Endodermal cell (in vitro differentiated cells): ENCODE data around the gene KTI12. TPM values are rescaled to one million over a fixed set of nuclear protein-coding genes. Genes with fewer than 3 reads are reported as not detected.

Experiments
- DNase-seq: peaks from one replicate; pipeline ENCODE4 v3.0.0-alpha.2; 2017
- H3K27ac ChIP-seq: 2 replicates; pipeline ENCODE4 v1.5.1; 2013; ENCODE audit warnings: mild to moderate bottlenecking, low read depth, low read length, moderate library complexity
- H3K27me3 ChIP-seq: 2 replicates; pipeline ENCODE4 v1.6.1; 2013; ENCODE audit warnings: mild to moderate bottlenecking, low read length, moderate library complexity; ENCODE audit not compliant: insufficient read depth, control insufficient read depth, poor library complexity, severe bottlenecking
- H3K36me3 ChIP-seq: 2 replicates; pipeline ENCODE4 v1.7.0; 2013; ENCODE audit warnings: mild to moderate bottlenecking, low read length, moderate library complexity; ENCODE audit not compliant: control insufficient read depth, insufficient read depth
- H3K4me1 ChIP-seq: one replicate; pipeline ENCODE4 v1.7.0; 2013; ENCODE audit warnings: low read length; ENCODE audit not compliant: control insufficient read depth, insufficient read depth
- H3K4me3 ChIP-seq: 2 replicates; pipeline ENCODE4 v1.5.1; 2013; ENCODE audit warnings: mild to moderate bottlenecking, low read length, moderate library complexity
- H3K9ac ChIP-seq: 2 replicates; pipeline ENCODE4 v1.6.1; 2013; ENCODE audit warnings: mild to moderate bottlenecking, low read length, moderate library complexity; ENCODE audit not compliant: poor library complexity, severe bottlenecking; ENCODE audit errors: extremely low read depth
- H3K9me3 ChIP-seq: 2 replicates; pipeline ENCODE4 v1.6.1; 2013; ENCODE audit warnings: mild to moderate bottlenecking, low read length, moderate library complexity; ENCODE audit not compliant: control insufficient read depth
- H3K27ac Mint-ChIP-seq: 2 replicates; pipeline ENCODE4 v1.8.0; 2020; ENCODE audit warnings: mixed read lengths
- H3K27me3 Mint-ChIP-seq: 2 replicates; pipeline ENCODE4 v1.8.0; 2021; ENCODE audit warnings: mild to moderate bottlenecking, mixed read lengths; ENCODE audit not compliant: insufficient read depth
- H3K36me3 Mint-ChIP-seq: 2 replicates; pipeline ENCODE4 v1.8.0; 2020; ENCODE audit warnings: low read depth, mixed read lengths
- H3K4me1 Mint-ChIP-seq: 2 replicates; pipeline ENCODE4 v1.8.0; 2020; ENCODE audit warnings: mixed read lengths
- H3K4me3 Mint-ChIP-seq: 2 replicates; pipeline ENCODE4 v1.8.0; 2020; ENCODE audit warnings: mild to moderate bottlenecking, moderate library complexity, mixed read lengths
- H3K9me3 Mint-ChIP-seq: 2 replicates; pipeline ENCODE4 v1.8.0; 2020; ENCODE audit warnings: mild to moderate bottlenecking, mixed read lengths
- WGBS, 2 experiments: methylation state at CpG; one replicate each; pipeline versions ENCODE4 v1.1.5 to v1.1.7; 2013; ENCODE audit warnings: missing lambda C conversion rate in 2 of 2, mixed read lengths in 1 of 2; ENCODE audit not compliant: insufficient coverage in 1 of 2, insufficient read length in 1 of 2; 5-methylcytosine and 5-hydroxymethylcytosine counted together
- total RNA-seq, 2 donors: library from RNA; stranded (reverse); fragmentation: NEBNext Ultra II Directional in 1 of 2; extraction: Animal tissue kit (Norgen Biotek cat#: 25700) in 1 of 2; gene quantifications; 2 replicates in 1 of 2; 3 replicates in 1 of 2; pipeline ENCODE4 v1.2.1, GENCODE V29; 2021
- TF ChIP-seq, protein P1 (sequence below): fragments of 200-600 bp; sonication (generic); conservative IDR thresholded peaks from 2 replicates; pipeline ENCODE4 v1.5.0; 2021; ENCODE audit warnings: antibody characterized with exemption, mild to moderate bottlenecking

The KTI12 gene
- total RNA-seq, 2 donors from 2014 or later, result 7.3 to 9.2 TPM

GRCh38 chr1:51997974-51998382 is 35.6 kb downstream of the KTI12 start:
- no peaks in the 10 kb centered on the region for H3K36me3 ChIP-seq
- peaks cover 11% of the 10 kb centered on the region for H3K4me1 ChIP-seq
- TF ChIP-seq, protein P1, sequence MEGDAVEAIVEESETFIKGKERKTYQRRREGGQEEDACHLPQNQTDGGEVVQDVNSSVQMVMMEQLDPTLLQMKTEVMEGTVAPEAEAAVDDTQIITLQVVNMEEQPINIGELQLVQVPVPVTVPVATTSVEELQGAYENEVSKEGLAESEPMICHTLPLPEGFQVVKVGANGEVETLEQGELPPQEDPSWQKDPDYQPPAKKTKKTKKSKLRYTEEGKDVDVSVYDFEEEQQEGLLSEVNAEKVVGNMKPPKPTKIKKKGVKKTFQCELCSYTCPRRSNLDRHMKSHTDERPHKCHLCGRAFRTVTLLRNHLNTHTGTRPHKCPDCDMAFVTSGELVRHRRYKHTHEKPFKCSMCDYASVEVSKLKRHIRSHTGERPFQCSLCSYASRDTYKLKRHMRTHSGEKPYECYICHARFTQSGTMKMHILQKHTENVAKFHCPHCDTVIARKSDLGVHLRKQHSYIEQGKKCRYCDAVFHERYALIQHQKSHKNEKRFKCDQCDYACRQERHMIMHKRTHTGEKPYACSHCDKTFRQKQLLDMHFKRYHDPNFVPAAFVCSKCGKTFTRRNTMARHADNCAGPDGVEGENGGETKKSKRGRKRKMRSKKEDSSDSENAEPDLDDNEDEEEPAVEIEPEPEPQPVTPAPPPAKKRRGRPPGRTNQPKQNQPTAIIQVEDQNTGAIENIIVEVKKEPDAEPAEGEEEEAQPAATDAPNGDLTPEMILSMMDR, result no peak
- Mint-ChIP-seq H3K27ac (no peak overlapping the region), H3K4me3 (no peak overlapping the region), H3K4me1 (peaks cover 19% of the 10 kb centered on the region), H3K27me3 (peaks cover 3% of the 10 kb centered on the region), H3K36me3 (no peaks in the 10 kb centered on the region), H3K9me3 (no peaks in the 10 kb centered on the region)
- no peaks in the 10 kb centered on the region for H3K27me3 ChIP-seq
- no peaks in the 10 kb centered on the region for H3K9me3 ChIP-seq
- no peak overlapping the region for H3K4me3 ChIP-seq
- no peak overlapping the region for H3K27ac ChIP-seq
- peak; percentile 67 for DNase-seq
- 46 to 52% methylated on average over 4 to 5 of the region's 5 CpGs for WGBS, 2 experiments
- H3K9ac ChIP-seq, result no peak overlapping the region

DNA sequence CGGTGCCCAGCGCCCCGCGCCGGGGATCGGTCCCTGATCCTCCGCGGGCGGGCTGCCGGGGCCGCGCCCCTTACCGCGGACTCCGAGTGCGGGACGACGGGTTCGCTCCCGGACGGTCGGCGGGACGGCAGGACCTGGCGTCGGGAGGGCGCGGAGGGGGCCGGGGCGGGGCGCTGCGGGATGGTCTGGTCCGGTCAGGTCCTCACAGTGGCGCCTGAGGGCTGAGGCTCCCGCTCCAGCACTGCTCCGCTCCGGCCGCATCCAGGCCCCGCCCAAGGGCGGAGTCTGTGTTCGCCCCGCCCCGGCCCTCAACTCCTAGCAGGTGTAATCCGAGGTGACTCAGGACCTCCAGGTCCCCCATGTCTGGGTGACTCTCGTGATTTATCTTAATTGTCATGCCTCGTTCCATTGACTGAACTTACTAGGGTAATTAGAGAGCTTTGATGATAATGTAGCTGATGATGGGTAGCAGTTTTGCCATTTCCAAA is 43.1 kb downstream of the KTI12 start, which contains the start of gene RAB3B:
Gene RAB3B (minus strand): TSS at position 223 of the 488 bp plus-strand sequence. CDS start 13,583 bp downstream, outside the sequence.
- H3K27ac ChIP-seq, result no peak within 1 kb of the TSS
- Mint-ChIP-seq H3K27ac (no peak within 1 kb of the TSS), H3K27me3 (peaks cover 23% of the 10 kb centered on the region), H3K4me1 (peaks cover 20% of the 10 kb centered on the region), H3K4me3 (peak within 1 kb of the TSS; percentile 78), H3K36me3 (peaks cover 14% of the 10 kb centered on the region), H3K9me3 (no peaks in the 10 kb centered on the region)
- DNase-seq, result peak; percentile 98
- TF ChIP-seq, protein P1, result no peak
- WGBS, 2 experiments, result 0 to 3% methylated on average over 4 to 46 of the region's 46 CpGs
- peaks cover 10% of the 10 kb centered on the region for H3K27me3 ChIP-seq
- H3K4me1 ChIP-seq, result peaks cover 3% of the 10 kb centered on the region
- peaks cover 9% of the 10 kb centered on the region for H3K36me3 ChIP-seq
- peak within 1 kb of the TSS; percentile 86 for H3K4me3 ChIP-seq
- no peaks in the 10 kb centered on the region for H3K9me3 ChIP-seq
- peak within 1 kb of the TSS; percentile 34 for H3K9ac ChIP-seq

GRCh38 chr1:51989582-51990477 is 43.8 kb downstream of the KTI12 start:
- Mint-ChIP-seq H3K4me1 (peaks cover 20% of the 10 kb centered on the region), H3K4me3 (peak overlapping the region; percentile 78), H3K36me3 (peaks cover 18% of the 10 kb centered on the region), H3K27me3 (peaks cover 23% of the 10 kb centered on the region), H3K27ac (no peak overlapping the region), H3K9me3 (no peaks in the 10 kb centered on the region)
- Histone ChIP-seq H3K27me3 (peaks cover 10% of the 10 kb centered on the region), H3K9ac (peak overlapping the region; percentile 34), H3K36me3 (peaks cover 9% of the 10 kb centered on the region), H3K27ac (no peak overlapping the region), H3K9me3 (no peaks in the 10 kb centered on the region), H3K4me1 (peaks cover 3% of the 10 kb centered on the region), H3K4me3 (peak overlapping the region; percentile 86)
- 3 to 23% methylated on average over 8 to 39 of the region's 47 CpGs for WGBS, 2 experiments
- DNase-seq, result peak; percentile 76
- TF ChIP-seq, protein P1, result no peak
